Activated CD4-positive, alpha-beta T cell treated with anti-CD3 and anti-CD28 coated beads for 36 hours (primary cell): ENCODE data around the gene THAP11. TPM values are rescaled to one million over a fixed set of nuclear protein-coding genes. Genes with fewer than 3 reads are reported as not detected.
A peak's percentile ranks its signal among the peaks of the same experiment; 100 is the strongest.

Experiments
- ATAC-seq: fragments of 200-7000 bp; cut with Tn5 transposase; one replicate; pipeline ENCODE4 v1.10.0; 2021; ENCODE audit warnings: mild to moderate bottlenecking, moderate library complexity
- CTCF ChIA-PET: fragments of 350-600 bp; sonication (Branson Sonifier 250); formaldehyde crosslinking; loops from one replicate; lab custom pipeline; 2021; ENCODE audit warnings: antibody characterized with exemption; lab: Charles Lee
- POLR2A ChIA-PET: fragments of 350-600 bp; sonication (Branson Sonifier 250); formaldehyde crosslinking; loops from one replicate; lab custom pipeline; 2021; ENCODE audit warnings: antibody characterized with exemption, inconsistent platforms; lab: Charles Lee
- DNase-seq: peaks from one replicate; pipeline ENCODE4 v3.0.0-alpha.2; 2020
- H3K27ac Mint-ChIP-seq: one replicate; pipeline ENCODE4 v1.8.0; 2021; ENCODE audit warnings: mixed read lengths
- H3K27me3 Mint-ChIP-seq: one replicate; pipeline ENCODE4 v1.8.0; 2021; ENCODE audit warnings: mixed read lengths
- H3K36me3 Mint-ChIP-seq: one replicate; pipeline ENCODE4 v1.8.0; 2021; ENCODE audit warnings: low read depth, mixed read lengths
- H3K4me1 Mint-ChIP-seq: one replicate; pipeline ENCODE4 v1.8.0; 2021; ENCODE audit warnings: mixed read lengths
- H3K4me3 Mint-ChIP-seq: one replicate; pipeline ENCODE4 v1.8.0; 2021; ENCODE audit warnings: mild to moderate bottlenecking, moderate library complexity, mixed read lengths
- H3K9me3 Mint-ChIP-seq: one replicate; pipeline ENCODE4 v1.8.0; 2021; ENCODE audit warnings: low read depth, mixed read lengths
- intact Hi-C, 2 experiments: fragments of 100-400 bp; cut with DNase I in 1 of 2; cut with micrococcal nuclease in 1 of 2; formaldehyde crosslinking; loops; one replicate each; pipeline versions ENCODE4 v1.14.2 to v1.15.1; 2022 to 2024; cut with DNase I, micrococcal nuclease
- total RNA-seq, 2 experiments: library from RNA; stranded (reverse); gene quantifications; one replicate each; pipeline ENCODE4 v1.2.3, GENCODE V29; 2021

The THAP11 gene
- total RNA-seq, 2 experiments from 2014 or later, result 31.8 to 34.5 TPM

DNA sequence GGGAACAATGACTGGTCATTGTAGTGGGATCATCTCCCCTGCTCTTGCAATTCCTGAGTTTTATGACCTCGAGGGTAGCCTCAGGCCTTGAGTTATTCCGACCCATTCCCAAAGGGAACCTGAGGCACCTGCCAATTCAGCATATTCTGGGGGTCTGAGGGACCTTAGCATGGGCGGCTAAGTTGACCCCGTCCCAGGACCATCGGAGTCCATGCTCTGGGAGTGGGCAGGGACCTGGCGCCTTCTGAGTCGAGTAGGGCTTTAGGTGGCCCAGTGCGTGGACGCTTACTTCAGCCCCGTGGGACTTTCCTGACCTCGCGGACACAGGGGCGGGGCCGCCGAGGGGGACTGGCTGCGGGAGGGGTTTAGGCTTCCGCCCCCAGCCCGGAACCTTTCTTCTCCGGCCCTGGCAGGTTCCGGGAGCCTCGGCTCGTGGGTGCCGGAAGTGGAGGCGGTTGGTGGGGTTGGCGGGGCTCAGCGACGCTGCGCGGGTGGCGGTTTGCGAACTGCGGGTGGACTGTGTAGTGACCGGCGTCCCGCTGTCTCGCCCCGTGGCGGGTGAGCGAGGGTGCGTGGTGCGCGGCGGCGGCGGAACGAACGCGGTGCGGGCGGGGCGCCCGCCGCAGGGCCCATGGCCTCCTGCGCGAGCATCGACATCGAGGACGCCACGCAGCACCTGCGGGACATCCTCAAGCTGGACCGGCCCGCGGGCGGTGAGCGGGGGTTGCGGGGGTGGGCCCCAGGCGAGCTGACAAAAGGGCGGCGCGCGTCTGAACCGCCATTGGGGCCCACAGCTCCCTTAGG is 30.7 kb downstream of the THAP11 start, which contains the start of gene EDC4:
Gene EDC4, plus strand, starts transcription at position 422 of the 804 bp plus-strand sequence. Its CDS starts 210 bp downstream, at position 632.
- peaks cover 30% of the 10 kb centered on the region for H3K4me1 Mint-ChIP-seq
- H3K4me3 Mint-ChIP-seq, result peak within 1 kb of the TSS; percentile 77
- ChIA-PET CTCF (interaction anchor here (0.7 to 2.1 kb wide), 8 partner anchors 9 to 217 kb away, joined by 3 to 8 read pairs (median 4); no protein-coding TSS in a partner anchor), POLR2A (interaction anchor here (0.6 to 1.2 kb wide), 3 partner anchors 27 to 63 kb away, joined by 3 to 7 read pairs (median 3); partner anchors contain the start of gene NUTF2)
- no peaks in the 10 kb centered on the region for H3K27me3 Mint-ChIP-seq
- peak within 1 kb of the TSS; percentile 92 for H3K27ac Mint-ChIP-seq
- DNase-seq, result peak; percentile 92
- ATAC-seq, result peak; percentile 89
- no peaks in the 10 kb centered on the region for H3K9me3 Mint-ChIP-seq
- intact Hi-C loops, result loop anchor here (1.0 to 2.0 kb wide), 10 partner anchors 20 to 646 kb away; partner anchors contain the start of genes NUTF2 (in 2 of the 2), ATP6V0D1 (in 1 of the 2), CENPT (in 1 of the 2) and GFOD2 (in 1 of the 2)
- peaks cover 11% of the 10 kb centered on the region for H3K36me3 Mint-ChIP-seq

GRCh38 chr16:67873435-67874370 is 31.6 kb downstream of the THAP11 start:
- H3K27ac Mint-ChIP-seq, result peak overlapping the region; percentile 92
- no peaks in the 10 kb centered on the region for H3K27me3 Mint-ChIP-seq
- peaks cover 30% of the 10 kb centered on the region for H3K4me1 Mint-ChIP-seq
- intact Hi-C loops, result loop anchor here (1.0 to 2.0 kb wide), 11 partner anchors 20 to 646 kb away; partner anchors contain the start of genes NUTF2 (in 2 of the 2), ATP6V0D1 (in 1 of the 2), CENPT (in 1 of the 2) and GFOD2 (in 1 of the 2)
- ATAC-seq (peak; percentile 20), DNase-seq (peak; percentile 41)
- POLR2A ChIA-PET, result interaction anchor here (0.6 to 1.1 kb wide), 2 partner anchors 57 to 62 kb away, joined by 3 to 7 read pairs; no protein-coding TSS in a partner anchor
- H3K9me3 Mint-ChIP-seq, result no peaks in the 10 kb centered on the region
- H3K4me3 Mint-ChIP-seq, result peak overlapping the region; percentile 77
- peaks cover 13% of the 10 kb centered on the region for H3K36me3 Mint-ChIP-seq
- CTCF ChIA-PET, result interaction anchor here (0.5 to 2.1 kb wide), 11 partner anchors 8 to 983 kb away, joined by 3 to 14 read pairs (median 4); partner anchors contain the start of gene NRN1L

DNA sequence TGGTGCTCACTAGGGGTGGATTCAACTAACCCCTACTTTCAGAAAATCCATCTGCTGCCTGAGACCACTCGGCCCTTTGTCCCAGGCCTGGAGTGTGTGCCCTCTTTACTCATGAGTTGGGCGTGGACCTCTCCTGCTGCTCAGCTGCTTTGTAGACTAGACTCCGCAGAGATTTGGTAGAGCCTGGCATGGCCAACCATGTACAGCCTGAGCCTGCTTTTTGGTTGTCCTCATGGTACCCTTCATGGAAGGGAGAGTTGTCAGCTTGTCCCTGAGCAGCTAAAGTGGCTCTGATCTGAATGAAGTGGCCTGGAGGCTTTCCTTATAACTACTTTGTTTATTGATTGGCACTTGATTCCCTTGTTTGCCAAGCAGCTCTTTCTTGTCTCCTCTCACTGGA is 32.3 kb downstream of the THAP11 start:
- ChIA-PET POLR2A (interaction anchor here (0.7 kb wide), 1 partner anchor 61 kb away, joined by 3 read pairs; no protein-coding TSS in a partner anchor), CTCF (interaction anchor here (0.7 to 2.1 kb wide), 7 partner anchors 9 to 982 kb away, joined by 3 to 14 read pairs (median 3); partner anchors contain the start of gene NRN1L)
- peaks cover 17% of the 10 kb centered on the region for H3K36me3 Mint-ChIP-seq
- H3K4me3 Mint-ChIP-seq, result peak overlapping the region; percentile 77
- intact Hi-C loops, result loop anchor here in 1 of 2 experiments (1.0 kb wide), 1 partner anchor 61 kb away; no protein-coding TSS in a partner anchor
- H3K27me3 Mint-ChIP-seq, result no peaks in the 10 kb centered on the region
- H3K4me1 Mint-ChIP-seq, result peaks cover 30% of the 10 kb centered on the region
- no peaks in the 10 kb centered on the region for H3K9me3 Mint-ChIP-seq
- peak overlapping the region; percentile 92 for H3K27ac Mint-ChIP-seq
- DNase-seq, result no peak
- ATAC-seq, result no peak

GRCh38 chr16:67877064-67877463 is 34.9 kb downstream of the THAP11 start:
- ChIA-PET CTCF (interaction anchor here (0.9 to 1.0 kb wide), 2 partner anchors 9 to 15 kb away, joined by 3 read pairs; no protein-coding TSS in a partner anchor), POLR2A (no interaction called here)
- no peaks in the 10 kb centered on the region for H3K9me3 Mint-ChIP-seq
- H3K4me3 Mint-ChIP-seq, result no peak overlapping the region
- intact Hi-C loops, result no loop called here
- no peak overlapping the region for H3K27ac Mint-ChIP-seq
- H3K27me3 Mint-ChIP-seq, result no peaks in the 10 kb centered on the region
- H3K4me1 Mint-ChIP-seq, result peaks cover 30% of the 10 kb centered on the region
- DNase-seq (no peak), ATAC-seq (no peak)
- peaks cover 23% of the 10 kb centered on the region for H3K36me3 Mint-ChIP-seq

DNA sequence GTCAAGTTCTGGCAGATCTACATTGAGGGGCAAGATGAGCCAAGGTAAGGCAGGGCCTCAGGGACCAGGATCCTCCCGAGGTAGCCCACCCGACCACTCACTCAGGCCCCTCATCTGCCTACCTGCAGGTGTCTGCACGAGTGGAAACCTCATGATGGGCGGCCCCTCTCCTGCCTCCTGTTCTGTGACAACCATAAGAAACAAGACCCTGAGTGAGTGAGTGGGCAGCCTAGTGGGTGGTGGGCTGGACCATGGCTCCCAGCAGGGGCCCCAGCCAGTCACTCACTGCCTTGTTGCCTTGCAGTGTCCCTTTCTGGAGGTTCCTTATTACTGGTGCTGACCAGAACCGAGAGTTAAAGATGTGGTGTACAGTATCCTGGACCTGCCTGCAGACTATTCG is 36.1 kb downstream of the THAP11 start:
- intact Hi-C loops, result no loop called here
- ATAC-seq (no peak), DNase-seq (no peak)
- ChIA-PET POLR2A (interaction anchor here (0.6 kb wide), 1 partner anchor 15 kb away, joined by 4 read pairs; no protein-coding TSS in a partner anchor), CTCF (interaction anchor here (0.6 to 1.2 kb wide), 2 partner anchors 32 to 162 kb away, joined by 3 to 4 read pairs; no protein-coding TSS in a partner anchor)
- Mint-ChIP-seq H3K9me3 (no peaks in the 10 kb centered on the region), H3K4me3 (no peak overlapping the region), H3K36me3 (peaks cover 26% of the 10 kb centered on the region), H3K27me3 (no peaks in the 10 kb centered on the region), H3K27ac (no peak overlapping the region), H3K4me1 (peaks cover 23% of the 10 kb centered on the region)

DNA sequence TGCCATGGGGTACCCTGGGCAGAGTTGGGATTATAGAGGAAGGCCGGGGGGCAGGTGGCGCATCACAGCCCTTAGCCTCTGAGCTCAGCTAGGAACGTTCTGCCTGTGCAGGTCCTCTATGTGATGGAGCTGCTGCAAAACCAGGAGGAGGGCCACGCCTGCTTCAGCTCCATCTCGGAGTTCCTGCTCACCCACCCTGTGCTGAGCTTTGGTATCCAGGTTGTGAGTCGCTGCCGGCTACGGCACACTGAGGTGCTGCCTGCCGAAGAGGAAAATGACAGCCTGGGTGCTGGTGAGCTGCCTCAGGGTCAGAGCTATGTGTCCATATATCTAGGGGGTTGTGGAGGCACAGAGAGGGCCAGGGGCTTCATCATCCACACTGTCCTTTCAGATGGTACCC is 36.7 kb downstream of the THAP11 start:
- peaks cover 31% of the 10 kb centered on the region for H3K36me3 Mint-ChIP-seq
- H3K27me3 Mint-ChIP-seq, result no peaks in the 10 kb centered on the region
- intact Hi-C loops, result no loop called here
- H3K4me1 Mint-ChIP-seq, result peaks cover 21% of the 10 kb centered on the region
- POLR2A ChIA-PET, result no interaction called here
- H3K27ac Mint-ChIP-seq, result no peak overlapping the region
- H3K9me3 Mint-ChIP-seq, result no peaks in the 10 kb centered on the region
- DNase-seq (no peak), ATAC-seq (no peak)
- no peak overlapping the region for H3K4me3 Mint-ChIP-seq
- CTCF ChIA-PET, result interaction anchor here (0.6 to 1.2 kb wide), 3 partner anchors 31 to 162 kb away, joined by 3 to 4 read pairs (median 3); no protein-coding TSS in a partner anchor

- no peak for ATAC-seq
- no peaks in the 10 kb centered on the region for H3K9me3 Mint-ChIP-seq
- no peak for DNase-seq
- ChIA-PET CTCF (interaction anchor here (0.6 to 1.2 kb wide), 2 partner anchors 34 to 161 kb away, joined by 3 to 4 read pairs; no protein-coding TSS in a partner anchor), POLR2A (interaction anchor here (0.7 kb wide), 1 partner anchor 15 kb away, joined by 3 read pairs; no protein-coding TSS in a partner anchor)
- H3K36me3 Mint-ChIP-seq, result peaks cover 33% of the 10 kb centered on the region
- no peak overlapping the region for H3K27ac Mint-ChIP-seq
- intact Hi-C loops, result no loop called here
- H3K4me3 Mint-ChIP-seq, result no peak overlapping the region
- H3K4me1 Mint-ChIP-seq, result peaks cover 15% of the 10 kb centered on the region
- H3K27me3 Mint-ChIP-seq, result no peaks in the 10 kb centered on the region
Observed at GRCh38 chr16:67879462-67879861, 37.3 kb downstream of the THAP11 start.

DNA sequence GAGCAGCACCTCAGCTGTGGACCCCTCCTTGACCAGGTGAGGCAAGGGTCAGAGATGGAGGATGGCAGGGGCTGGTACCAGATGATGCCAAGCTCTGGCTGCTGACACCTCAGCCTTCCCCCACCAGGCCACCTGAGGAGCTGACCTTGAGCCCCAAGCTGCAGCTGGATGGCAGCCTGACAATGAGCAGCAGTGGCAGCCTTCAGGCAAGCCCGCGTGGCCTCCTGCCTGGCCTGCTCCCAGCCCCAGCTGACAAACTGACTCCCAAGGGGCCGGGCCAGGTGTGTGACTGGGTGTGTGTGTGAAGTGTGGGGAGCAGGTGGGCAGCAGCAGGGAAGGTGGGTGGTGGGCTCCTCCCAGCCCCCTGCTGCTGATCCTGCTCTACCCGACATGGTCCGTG is 37.8 kb downstream of the THAP11 start:
- DNase-seq (no peak), ATAC-seq (no peak)
- no peak overlapping the region for H3K27ac Mint-ChIP-seq
- ChIA-PET POLR2A (interaction anchor here (0.7 kb wide), 1 partner anchor 16 kb away, joined by 3 read pairs; no protein-coding TSS in a partner anchor), CTCF (interaction anchor here (0.5 to 0.8 kb wide), 2 partner anchors 12 to 171 kb away, joined by 3 read pairs; no protein-coding TSS in a partner anchor)
- no peak overlapping the region for H3K4me3 Mint-ChIP-seq
- no peaks in the 10 kb centered on the region for H3K27me3 Mint-ChIP-seq
- peaks cover 35% of the 10 kb centered on the region for H3K36me3 Mint-ChIP-seq
- no peaks in the 10 kb centered on the region for H3K9me3 Mint-ChIP-seq
- H3K4me1 Mint-ChIP-seq, result peaks cover 12% of the 10 kb centered on the region
- intact Hi-C loops, result no loop called here

GRCh38 chr16:67880584-67880983 is 38.5 kb downstream of the THAP11 start:
- ATAC-seq, result no peak

GRCh38 chr16:67881621-67882161 is 39.6 kb downstream of the THAP11 start:
- no peak overlapping the region for H3K27ac Mint-ChIP-seq
- POLR2A ChIA-PET, result interaction anchor here (0.9 kb wide), 1 partner anchor 11 kb away, joined by 4 read pairs; the partner anchor contains the start of gene PSKH1

More at GRCh38 chr16:67880584-67880983, 38.5 kb downstream of the THAP11 start:
- H3K27me3 Mint-ChIP-seq, result no peaks in the 10 kb centered on the region
- peaks cover 37% of the 10 kb centered on the region for H3K36me3 Mint-ChIP-seq
- POLR2A ChIA-PET, result no interaction called here
- peaks cover 6% of the 10 kb centered on the region for H3K4me1 Mint-ChIP-seq
- no peak for DNase-seq
- CTCF ChIA-PET, result interaction anchor here (0.5 to 1.0 kb wide), 3 partner anchors 11 to 171 kb away, joined by 3 to 4 read pairs (median 3); no protein-coding TSS in a partner anchor
- H3K27ac Mint-ChIP-seq, result no peak overlapping the region
- H3K9me3 Mint-ChIP-seq, result no peaks in the 10 kb centered on the region
- no peak overlapping the region for H3K4me3 Mint-ChIP-seq
- intact Hi-C loops, result no loop called here

More at GRCh38 chr16:67881621-67882161, 39.6 kb downstream of the THAP11 start:
- CTCF ChIA-PET, result interaction anchor here (0.6 to 3.2 kb wide), 7 partner anchors 8 to 334 kb away, joined by 3 to 17 read pairs (median 5); partner anchors contain the start of gene EDC4
- Mint-ChIP-seq H3K4me3 (no peak overlapping the region), H3K36me3 (peaks cover 36% of the 10 kb centered on the region), H3K27me3 (no peaks in the 10 kb centered on the region), H3K4me1 (no peaks in the 10 kb centered on the region), H3K9me3 (no peaks in the 10 kb centered on the region)
- intact Hi-C loops, result loop anchor here in 1 of 2 experiments (2.0 kb wide), 1 partner anchor 159 kb away; no protein-coding TSS in a partner anchor
- ATAC-seq (no peak), DNase-seq (no peak)
